Neural cell (in vitro differentiated cells): ENCODE data around the gene RPL26.

Experiments
- EP300 ChIP-seq: fragments of 450-650 bp; conservative IDR thresholded peaks from 2 replicates; pipeline ENCODE4 v1.6.1; 2014; ENCODE audit warnings: antibody characterized with exemption, mild to moderate bottlenecking, moderate library complexity; ENCODE audit not compliant: poor library complexity, severe bottlenecking
- EZH2 ChIP-seq: fragments of 200-600, 300-800 bp; shearing (Covaris generic), sonication (generic); IDR thresholded peaks from 2 replicates; pipeline ENCODE4 v1.6.1; 2014; ENCODE audit warnings: antibody characterized with exemption, low read length, borderline replicate concordance, mild to moderate bottlenecking; ENCODE audit not compliant: insufficient read depth, poor library complexity, severe bottlenecking
- MXI1 ChIP-seq: fragments of 450-650 bp; conservative IDR thresholded peaks from 2 replicates; pipeline ENCODE4 v1.6.1; 2014; ENCODE audit warnings: antibody characterized with exemption, mild to moderate bottlenecking; ENCODE audit not compliant: poor library complexity, severe bottlenecking
- POLR2AphosphoS5 ChIP-seq: IDR thresholded peaks from 2 replicates; pipeline ENCODE4 v1.6.1; 2012
- RAD21 ChIP-seq: fragments of 450-650 bp; conservative IDR thresholded peaks from 2 replicates; pipeline ENCODE4 v1.6.1; 2014; ENCODE audit warnings: antibody characterized with exemption, mild to moderate bottlenecking, moderate library complexity
- SMC3 ChIP-seq: fragments of 450-650 bp; conservative IDR thresholded peaks from 2 replicates; pipeline ENCODE4 v1.6.1; 2014; ENCODE audit warnings: antibody characterized with exemption, mild to moderate bottlenecking, moderate library complexity; ENCODE audit not compliant: poor library complexity
- TAF1 ChIP-seq: IDR thresholded peaks from 2 replicates; pipeline ENCODE4 v1.6.1; 2012; ENCODE audit warnings: low read depth
- TF ChIP-seq, protein P1 (sequence below): fragments of 450-650 bp; IDR thresholded peaks from 2 replicates; pipeline ENCODE4 v1.5.1; 2014; ENCODE audit warnings: antibody characterized with exemption, mild to moderate bottlenecking, moderate library complexity; ENCODE audit not compliant: poor library complexity, severe bottlenecking
- TF ChIP-seq, protein P2 (sequence below): IDR thresholded peaks from 2 replicates; pipeline ENCODE4 v1.6.1; 2012; ENCODE audit warnings: borderline replicate concordance

DNA sequence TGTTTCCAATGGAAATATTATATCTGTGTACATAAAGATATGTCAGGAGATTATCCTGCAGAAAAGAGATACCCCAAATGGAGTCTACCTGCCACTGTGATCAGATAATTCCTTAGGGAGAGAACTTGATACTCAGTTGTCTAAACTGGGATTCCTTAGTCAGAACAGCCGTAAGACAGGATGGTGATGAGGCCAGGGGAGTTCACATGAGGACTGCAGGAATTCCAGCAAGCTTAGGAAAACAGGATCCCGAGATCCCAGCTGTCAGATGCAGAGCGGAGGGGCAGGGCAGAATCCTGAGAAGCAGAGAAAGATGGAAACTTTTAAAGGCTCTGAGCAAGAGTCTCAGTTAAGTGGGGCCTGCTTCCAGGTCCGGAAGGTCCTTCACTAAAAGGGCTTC is 11.2 kb downstream of the RPL26 start:
- TF ChIP-seq, protein P1, sequence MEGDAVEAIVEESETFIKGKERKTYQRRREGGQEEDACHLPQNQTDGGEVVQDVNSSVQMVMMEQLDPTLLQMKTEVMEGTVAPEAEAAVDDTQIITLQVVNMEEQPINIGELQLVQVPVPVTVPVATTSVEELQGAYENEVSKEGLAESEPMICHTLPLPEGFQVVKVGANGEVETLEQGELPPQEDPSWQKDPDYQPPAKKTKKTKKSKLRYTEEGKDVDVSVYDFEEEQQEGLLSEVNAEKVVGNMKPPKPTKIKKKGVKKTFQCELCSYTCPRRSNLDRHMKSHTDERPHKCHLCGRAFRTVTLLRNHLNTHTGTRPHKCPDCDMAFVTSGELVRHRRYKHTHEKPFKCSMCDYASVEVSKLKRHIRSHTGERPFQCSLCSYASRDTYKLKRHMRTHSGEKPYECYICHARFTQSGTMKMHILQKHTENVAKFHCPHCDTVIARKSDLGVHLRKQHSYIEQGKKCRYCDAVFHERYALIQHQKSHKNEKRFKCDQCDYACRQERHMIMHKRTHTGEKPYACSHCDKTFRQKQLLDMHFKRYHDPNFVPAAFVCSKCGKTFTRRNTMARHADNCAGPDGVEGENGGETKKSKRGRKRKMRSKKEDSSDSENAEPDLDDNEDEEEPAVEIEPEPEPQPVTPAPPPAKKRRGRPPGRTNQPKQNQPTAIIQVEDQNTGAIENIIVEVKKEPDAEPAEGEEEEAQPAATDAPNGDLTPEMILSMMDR, result no peak
- TF ChIP-seq POLR2AphosphoS5 (no peak), RAD21 (no peak), TAF1 (no peak), EZH2 (no peak), EP300 (no peak), MXI1 (no peak), SMC3 (no peak)
- TF ChIP-seq, protein P2, sequence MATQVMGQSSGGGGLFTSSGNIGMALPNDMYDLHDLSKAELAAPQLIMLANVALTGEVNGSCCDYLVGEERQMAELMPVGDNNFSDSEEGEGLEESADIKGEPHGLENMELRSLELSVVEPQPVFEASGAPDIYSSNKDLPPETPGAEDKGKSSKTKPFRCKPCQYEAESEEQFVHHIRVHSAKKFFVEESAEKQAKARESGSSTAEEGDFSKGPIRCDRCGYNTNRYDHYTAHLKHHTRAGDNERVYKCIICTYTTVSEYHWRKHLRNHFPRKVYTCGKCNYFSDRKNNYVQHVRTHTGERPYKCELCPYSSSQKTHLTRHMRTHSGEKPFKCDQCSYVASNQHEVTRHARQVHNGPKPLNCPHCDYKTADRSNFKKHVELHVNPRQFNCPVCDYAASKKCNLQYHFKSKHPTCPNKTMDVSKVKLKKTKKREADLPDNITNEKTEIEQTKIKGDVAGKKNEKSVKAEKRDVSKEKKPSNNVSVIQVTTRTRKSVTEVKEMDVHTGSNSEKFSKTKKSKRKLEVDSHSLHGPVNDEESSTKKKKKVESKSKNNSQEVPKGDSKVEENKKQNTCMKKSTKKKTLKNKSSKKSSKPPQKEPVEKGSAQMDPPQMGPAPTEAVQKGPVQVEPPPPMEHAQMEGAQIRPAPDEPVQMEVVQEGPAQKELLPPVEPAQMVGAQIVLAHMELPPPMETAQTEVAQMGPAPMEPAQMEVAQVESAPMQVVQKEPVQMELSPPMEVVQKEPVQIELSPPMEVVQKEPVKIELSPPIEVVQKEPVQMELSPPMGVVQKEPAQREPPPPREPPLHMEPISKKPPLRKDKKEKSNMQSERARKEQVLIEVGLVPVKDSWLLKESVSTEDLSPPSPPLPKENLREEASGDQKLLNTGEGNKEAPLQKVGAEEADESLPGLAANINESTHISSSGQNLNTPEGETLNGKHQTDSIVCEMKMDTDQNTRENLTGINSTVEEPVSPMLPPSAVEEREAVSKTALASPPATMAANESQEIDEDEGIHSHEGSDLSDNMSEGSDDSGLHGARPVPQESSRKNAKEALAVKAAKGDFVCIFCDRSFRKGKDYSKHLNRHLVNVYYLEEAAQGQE, result no peak
